Cardiac septum (tissue), 1 donor: ENCODE data around the gene CLCN6. TPM values are rescaled to one million over a fixed set of nuclear protein-coding genes. Genes with fewer than 3 reads are reported as not detected.

Source experiments
- DNase-seq: peaks from one replicate; pipeline ENCODE4 v3.0.0-alpha.2; 2020; ENCODE audit warnings: low spot score
- intact Hi-C: fragments of 100-400 bp; cut with DNase I; formaldehyde crosslinking; loops from one replicate; pipeline ENCODE4 v1.14.0; 2022
- total RNA-seq: library from RNA; stranded (reverse); fragmentation: NEBNext Ultra II Directional; extraction: Animal tissue kit (Norgen Biotek cat#: 25700); gene quantifications from one replicate; pipeline ENCODE4 v1.2.1, GENCODE V29; 2021
- donor health status: DM: no; HTN: no; CAD: no.

Gene CLCN6
- total RNA-seq, 1 donor from 2014 or later, result 26.3 TPM

DNA sequence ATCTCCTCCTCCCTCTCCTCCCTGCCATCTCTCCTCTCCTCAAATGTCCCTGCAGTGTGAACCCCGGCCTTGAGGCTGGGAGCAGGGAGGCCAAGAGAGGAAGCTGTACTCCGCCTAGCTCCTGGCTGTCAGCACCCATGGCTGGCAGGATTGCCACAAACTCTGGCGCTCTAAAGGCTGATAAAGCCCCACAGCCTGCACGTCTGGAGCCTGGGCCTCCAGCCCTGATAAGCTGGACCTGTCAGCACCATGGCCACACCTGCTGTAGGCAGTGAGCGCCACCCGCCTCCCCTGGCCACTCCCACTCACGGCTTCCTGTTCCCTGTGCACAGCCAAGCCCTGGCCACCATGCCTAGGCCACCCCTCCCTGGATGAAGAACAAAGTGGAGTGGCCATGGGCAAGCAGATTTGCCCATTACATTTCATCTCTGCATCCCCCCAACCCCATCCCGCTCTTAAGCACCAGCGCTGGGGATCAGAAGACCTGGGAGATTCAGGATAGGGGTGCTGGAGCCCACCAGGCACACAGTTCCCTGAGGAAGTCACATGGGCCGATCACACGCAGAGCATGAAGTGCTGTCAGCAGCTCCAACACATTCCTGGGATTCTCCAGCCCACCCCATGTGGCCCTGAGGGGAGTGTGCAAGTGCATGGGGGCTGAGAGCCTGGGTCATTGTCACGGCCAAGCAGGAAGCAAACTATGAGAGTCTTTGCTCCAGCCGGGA is 77.0 kb downstream of the CLCN6 start:
- peak; percentile 92 for DNase-seq
- intact Hi-C loops, result loop anchor here (1.0 kb wide), 1 partner anchor 9 kb away; no protein-coding TSS in a partner anchor

DNA sequence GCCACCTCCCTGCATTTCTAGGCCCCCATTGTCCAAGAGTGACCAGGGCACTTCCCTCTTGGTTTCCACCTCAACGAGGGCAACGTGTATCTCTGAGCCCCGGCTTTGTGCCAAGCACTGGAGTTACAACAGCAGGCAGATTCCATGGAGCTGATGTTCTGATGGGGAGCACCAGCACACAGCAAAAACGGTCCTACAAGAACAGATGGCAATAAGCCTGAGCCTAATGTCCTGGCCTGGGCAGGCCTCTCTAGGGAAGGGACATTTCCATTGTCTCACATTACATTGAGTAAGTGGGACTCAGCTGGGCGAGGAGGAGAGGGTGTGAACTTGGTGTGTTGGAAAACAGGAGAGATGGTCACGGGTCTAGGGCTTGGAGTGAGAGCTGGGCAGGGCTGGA is 79.9 kb downstream of the CLCN6 start:
- intact Hi-C loops, result loop anchor here (2.0 kb wide), 2 partner anchors 95 to 105 kb away; no protein-coding TSS in a partner anchor
- DNase-seq, result no peak

DNA sequence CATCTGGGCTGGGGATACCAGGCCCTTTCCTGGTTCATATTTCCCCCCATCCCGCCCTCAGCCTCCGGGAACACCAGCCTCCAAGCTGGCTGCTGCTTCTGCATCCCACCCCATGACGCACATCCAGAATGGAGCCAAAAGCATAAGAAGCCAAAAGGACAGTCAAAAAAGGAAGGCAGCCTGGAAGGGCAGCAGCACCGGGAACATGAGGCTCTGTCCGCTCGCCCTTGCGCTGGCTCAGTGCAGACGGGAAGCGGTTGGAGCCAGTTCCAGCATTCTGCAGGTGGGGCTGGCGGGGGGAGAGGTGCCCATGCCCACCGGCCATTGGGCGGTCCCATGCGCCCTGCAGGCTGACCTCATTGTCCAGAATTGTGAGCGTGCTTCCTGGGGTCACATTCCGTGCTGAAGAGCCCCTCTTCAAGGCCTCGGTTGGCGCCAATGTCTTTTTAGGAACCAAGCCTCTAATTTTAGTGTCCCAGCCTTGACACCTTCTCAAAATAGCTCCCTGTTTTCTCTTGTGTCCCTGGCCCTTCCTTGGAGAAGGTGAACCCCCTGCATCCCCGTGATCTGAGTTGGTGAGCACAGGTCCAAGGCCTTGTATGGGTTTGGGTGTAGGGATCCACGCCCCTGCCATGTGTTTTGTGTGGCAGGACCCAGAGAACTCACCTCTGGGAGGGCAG is 81.1 kb downstream of the CLCN6 start:
- DNase-seq, result peak; percentile 90
- intact Hi-C loops, result loop anchor here (1.0 to 2.0 kb wide), 4 partner anchors 13 to 104 kb away; no protein-coding TSS in a partner anchor

DNA sequence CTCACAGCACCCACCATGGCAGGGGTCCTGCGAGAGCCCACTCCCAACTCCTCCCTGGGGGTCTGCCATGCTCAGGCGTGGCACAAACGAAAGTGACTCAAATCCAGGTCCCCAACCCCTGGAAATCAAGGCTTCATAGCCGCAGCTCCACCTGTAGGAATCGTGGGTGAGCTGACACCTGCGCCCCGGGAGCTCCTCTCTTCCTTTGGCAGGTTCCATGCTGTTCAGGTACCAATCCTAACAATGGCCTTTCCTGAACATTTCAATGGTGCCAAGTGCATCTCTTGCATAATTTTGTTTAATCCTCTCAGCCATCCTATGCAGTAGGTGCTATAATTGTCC is 81.6 kb downstream of the CLCN6 start:
- DNase-seq, result no peak
- intact Hi-C loops, result loop anchor here (1.0 to 2.0 kb wide), 5 partner anchors 13 to 103 kb away; no protein-coding TSS in a partner anchor

DNA sequence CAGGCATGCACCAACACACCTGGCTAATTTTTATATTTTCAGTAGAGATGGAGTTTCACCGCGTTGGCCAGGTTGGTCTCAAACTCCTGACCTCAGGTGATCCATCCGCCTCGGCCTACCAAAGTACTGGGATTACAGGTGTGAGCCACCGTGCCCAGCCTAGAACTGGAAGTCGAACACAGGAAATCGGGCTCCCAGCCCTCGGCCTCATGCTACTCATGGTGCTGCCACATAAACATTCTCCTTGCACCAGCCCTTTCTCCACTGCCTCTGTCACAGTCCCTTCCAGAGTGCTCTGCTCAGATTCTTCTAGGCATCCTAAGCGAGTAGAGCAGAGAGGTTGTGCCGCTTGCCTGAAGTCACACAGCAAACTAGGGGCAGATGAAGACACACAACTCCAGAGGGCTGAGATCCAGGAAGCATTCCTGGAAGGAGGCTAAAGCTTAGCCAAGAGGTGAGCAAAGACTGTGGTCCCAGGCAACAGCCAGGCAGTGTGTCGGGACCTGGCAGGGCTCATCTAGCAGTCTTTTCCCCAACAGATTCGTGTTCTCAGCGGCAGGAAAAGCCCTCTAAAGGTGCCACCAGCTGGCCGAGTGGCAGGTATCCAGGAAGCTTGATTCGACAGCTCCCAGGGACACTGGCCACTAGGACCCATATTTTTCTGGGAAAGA is 82.3 kb downstream of the CLCN6 start:
- intact Hi-C loops, result loop anchor here (1.0 kb wide), 1 partner anchor 47 kb away; no protein-coding TSS in a partner anchor
- DNase-seq, result no peak

DNA sequence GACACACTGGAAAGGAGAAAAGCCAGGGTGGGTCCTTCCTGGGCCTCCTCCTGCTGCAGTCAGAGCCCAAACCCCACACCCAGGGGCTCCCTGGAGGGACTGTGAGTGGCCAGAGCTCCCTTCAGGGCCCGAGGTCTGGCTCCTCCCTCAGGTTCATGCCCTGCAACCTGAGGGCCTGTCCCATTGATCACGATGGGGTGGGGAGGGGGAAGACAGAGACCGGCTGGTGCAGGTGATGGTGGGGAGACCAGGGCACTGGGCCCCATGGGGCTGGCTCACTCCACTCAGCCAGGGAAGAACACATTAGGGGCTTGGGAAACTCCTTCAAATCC is 82.9 kb downstream of the CLCN6 start:
- DNase-seq, result no peak
- intact Hi-C loops, result loop anchor here (1.0 kb wide), 1 partner anchor 48 kb away; no protein-coding TSS in a partner anchor

DNA sequence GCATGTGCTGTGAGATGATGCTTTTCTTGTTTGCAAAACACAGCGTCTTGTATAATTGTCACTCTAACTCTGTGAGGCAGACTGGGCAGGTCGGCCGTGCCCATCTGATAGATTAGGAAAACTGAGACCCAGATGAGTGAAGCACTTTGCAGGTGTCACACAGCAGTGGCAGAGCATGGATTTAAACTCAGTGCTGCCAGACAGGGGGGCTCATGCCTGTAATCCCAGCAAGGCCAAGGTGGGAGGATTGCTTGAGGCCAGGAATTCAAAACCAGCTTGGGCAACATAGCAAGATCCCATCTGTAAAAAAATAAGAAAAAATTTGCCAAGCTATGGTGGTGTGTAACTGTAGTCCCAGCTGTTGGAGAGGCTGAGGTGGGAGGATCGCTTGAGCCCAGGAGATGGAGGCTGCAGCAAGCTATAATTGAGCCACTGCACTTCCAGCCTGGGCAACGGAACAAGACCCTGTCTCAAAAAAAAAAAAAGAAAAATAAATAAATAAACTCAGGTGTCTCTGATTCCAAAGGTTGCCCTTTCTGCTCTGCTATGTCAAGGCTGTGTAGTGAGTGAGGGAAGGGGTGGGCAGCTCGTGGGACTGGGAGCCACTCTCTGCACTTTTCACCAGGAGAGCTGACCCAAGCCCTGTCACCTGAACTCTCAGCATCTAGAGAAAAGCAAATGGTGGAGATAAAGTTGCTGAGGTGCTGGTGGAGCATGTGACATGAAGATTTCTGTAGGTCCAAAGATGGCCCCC is 85.6 kb downstream of the CLCN6 start:
- DNase-seq, result no peak
- intact Hi-C loops, result loop anchor here (2.0 kb wide), 1 partner anchor 21 kb away; no protein-coding TSS in a partner anchor

Other genes starting within 250 kb of the CLCN6 start
- gene FBXO2, start 151.8 kb upstream of the CLCN6 start, total RNA-seq, result 2.9 TPM
- 19.8 TPM for gene FBXO44, start 151.3 kb upstream of the CLCN6 start, total RNA-seq
- gene FBXO6, start 142.0 kb upstream of the CLCN6 start, total RNA-seq, result 7.1 TPM
- gene MAD2L2, start 125.0 kb upstream of the CLCN6 start, total RNA-seq, result 25.0 TPM
- gene DRAXIN, start 114.5 kb upstream of the CLCN6 start, total RNA-seq, result 0.05 TPM
- gene AGTRAP, start 70.1 kb upstream of the CLCN6 start, total RNA-seq, result 17.4 TPM
- 2.3 TPM for gene C1orf167, start 44.0 kb upstream of the CLCN6 start, total RNA-seq
- 33.7 TPM for gene MTHFR, start 227 bp upstream of the CLCN6 start, total RNA-seq
- 21,376 TPM for gene NPPA, start 41.6 kb downstream of the CLCN6 start, total RNA-seq
- 7,162 TPM for gene NPPB, start 52.8 kb downstream of the CLCN6 start, total RNA-seq
- gene KIAA2013, start 120.2 kb downstream of the CLCN6 start, total RNA-seq, result 42.6 TPM
- gene PLOD1, start 128.5 kb downstream of the CLCN6 start, total RNA-seq, result 52.6 TPM
- gene MFN2, start 174.3 kb downstream of the CLCN6 start, total RNA-seq, result 619 TPM
- 18.7 TPM for gene MIIP, start 213.3 kb downstream of the CLCN6 start, total RNA-seq